GM18873 (cell line): ENCODE results near the gene CORIN.

Experiments
- ATAC-seq: cut with Tn5 transposase; IDR thresholded peaks from one replicate; pipeline ENCODE4 v1.9.1; 2021; ENCODE audit warnings: mild to moderate bottlenecking, moderate library complexity, moderate number of reproducible peaks; ENCODE audit not compliant: unreplicated experiment, low FRiP score

The CORIN gene

GRCh38 chr4:47837908-47838294 lies at the start of gene CORIN:
Gene CORIN, minus strand, starts transcription at chr4:47838067. Its CDS starts 118 bp downstream, at chr4:47837949.
- ATAC-seq: no peak

- ATAC-seq: no peak
These were observed 44.4 kb upstream of the CORIN start for GRCh38 chr4:47882228-47882627.

GRCh38 chr4:47879458-47879857 lies 41.6 kb upstream of the CORIN start:
- ATAC-seq: no peak

- ATAC-seq: no peak
These were observed 39.1 kb upstream of the CORIN start for GRCh38 chr4:47876784-47877546.

- ATAC-seq: no peak
These were observed 38.4 kb upstream of the CORIN start for GRCh38 chr4:47876310-47876709.

GRCh38 chr4:47873877-47874541 lies 36.1 kb upstream of the CORIN start:
- ATAC-seq: no peak

- ATAC-seq: no peak
These were observed 25.6 kb upstream of the CORIN start for GRCh38 chr4:47863486-47863885.

- ATAC-seq: no peak
These were observed 24.4 kb upstream of the CORIN start for GRCh38 chr4:47862297-47862696.

DNA sequence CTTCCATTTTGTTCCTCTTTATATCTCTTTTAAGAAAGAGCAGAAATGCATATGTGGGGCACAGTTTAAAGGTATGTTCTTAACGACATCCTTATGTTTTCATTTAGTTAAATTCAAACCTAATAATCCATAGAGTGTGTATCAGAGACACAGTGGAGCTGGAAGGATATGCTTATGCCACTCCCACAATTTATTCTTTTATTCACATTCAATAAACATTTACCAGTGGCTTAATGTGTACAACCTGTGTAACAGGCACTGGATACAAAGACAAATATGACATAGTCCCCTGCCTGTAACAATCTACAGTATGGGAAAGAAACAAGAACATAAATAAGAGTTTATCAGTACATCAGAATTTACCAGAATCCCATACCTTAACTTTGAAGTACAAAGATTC lies 22.4 kb upstream of the CORIN start:
- ATAC-seq: no peak

DNA sequence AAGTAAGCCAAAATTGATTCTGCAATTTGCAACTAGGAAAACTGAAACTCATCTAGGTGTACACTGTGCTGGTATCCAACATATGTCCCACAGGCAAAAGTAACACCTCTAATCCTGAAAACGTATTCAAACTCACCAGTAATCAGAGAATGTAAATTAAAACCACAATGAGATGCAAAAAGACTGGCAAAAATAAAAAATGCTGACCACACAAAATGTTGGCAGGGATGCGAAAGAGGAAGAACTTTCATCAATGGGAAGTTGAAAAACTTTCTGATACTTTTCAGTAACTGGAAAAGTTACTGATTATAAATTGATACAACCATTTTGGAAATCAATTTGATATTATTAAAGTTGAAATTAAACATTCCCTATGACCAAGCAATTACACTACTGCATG lies 20.1 kb upstream of the CORIN start:
- ATAC-seq: no peak

- ATAC-seq: no peak
These were observed 18.8 kb upstream of the CORIN start for GRCh38 chr4:47856713-47857112.

GRCh38 chr4:47855350-47855749 lies 17.5 kb upstream of the CORIN start:
- no peak for ATAC-seq

- ATAC-seq: no peak
These were observed 14.3 kb upstream of the CORIN start for GRCh38 chr4:47852136-47852535.

GRCh38 chr4:47849466-47849865 lies 11.6 kb upstream of the CORIN start:
- no peak for ATAC-seq

GRCh38 chr4:47848041-47848440 lies 10.2 kb upstream of the CORIN start:
- no peak for ATAC-seq

DNA sequence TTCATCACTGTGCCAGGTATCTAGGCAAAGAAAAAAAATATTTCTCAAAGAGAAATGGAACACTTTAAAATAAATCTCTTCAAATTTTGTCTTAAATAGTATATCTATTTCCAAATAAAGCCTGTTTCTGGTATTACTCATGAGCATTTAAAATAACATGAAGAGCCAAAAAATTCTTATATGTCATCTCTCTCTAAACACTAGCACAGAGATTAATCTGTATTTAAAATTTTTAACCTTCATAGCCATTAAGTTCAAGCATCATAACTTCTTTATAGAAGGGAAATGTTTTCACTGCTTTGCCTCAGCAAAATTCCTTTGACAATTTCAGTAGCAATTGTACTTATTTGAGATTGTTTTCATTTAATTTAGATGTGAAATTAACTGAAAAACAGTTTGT lies 5.1 kb upstream of the CORIN start:
- ATAC-seq: no peak

DNA sequence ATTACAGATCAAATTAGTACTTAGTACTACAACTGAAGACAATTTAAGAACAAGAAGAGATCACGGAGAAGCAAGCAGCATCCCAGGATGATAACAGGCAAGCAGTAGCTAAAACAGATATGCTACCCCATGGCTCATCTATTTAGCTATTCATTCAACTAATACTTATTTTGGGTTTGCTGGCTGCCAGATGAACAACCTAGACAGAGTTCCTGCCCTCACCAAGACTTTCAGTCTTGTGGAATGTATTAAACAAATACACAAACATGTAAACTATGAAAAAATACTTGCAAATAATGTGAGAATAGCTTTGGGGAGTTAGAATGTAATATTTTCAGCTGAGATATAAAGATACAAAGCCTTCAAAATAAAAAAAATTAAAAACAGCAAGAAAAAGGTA lies 2.4 kb upstream of the CORIN start:
- no peak for ATAC-seq

DNA sequence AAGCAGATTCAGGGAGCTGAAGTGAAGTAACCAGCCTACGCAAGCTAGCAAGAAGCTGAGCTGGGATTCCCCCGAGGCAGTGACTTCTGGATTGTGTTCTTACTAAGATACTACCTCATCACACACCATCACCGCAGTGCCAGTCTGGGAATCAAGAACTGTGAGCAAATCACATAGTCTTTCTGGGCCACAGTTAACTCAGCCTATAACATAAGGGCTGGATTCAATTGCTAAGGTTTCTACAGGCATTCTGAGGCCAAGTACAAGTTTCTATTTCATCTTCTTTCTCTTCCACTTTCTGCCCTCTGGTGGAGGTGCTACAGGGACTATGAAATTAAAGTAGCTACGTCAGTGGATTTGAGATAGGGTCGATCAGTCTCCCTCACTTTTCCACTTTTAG lies 1.4 kb upstream of the CORIN start:
- peak; percentile 55 for ATAC-seq

DNA sequence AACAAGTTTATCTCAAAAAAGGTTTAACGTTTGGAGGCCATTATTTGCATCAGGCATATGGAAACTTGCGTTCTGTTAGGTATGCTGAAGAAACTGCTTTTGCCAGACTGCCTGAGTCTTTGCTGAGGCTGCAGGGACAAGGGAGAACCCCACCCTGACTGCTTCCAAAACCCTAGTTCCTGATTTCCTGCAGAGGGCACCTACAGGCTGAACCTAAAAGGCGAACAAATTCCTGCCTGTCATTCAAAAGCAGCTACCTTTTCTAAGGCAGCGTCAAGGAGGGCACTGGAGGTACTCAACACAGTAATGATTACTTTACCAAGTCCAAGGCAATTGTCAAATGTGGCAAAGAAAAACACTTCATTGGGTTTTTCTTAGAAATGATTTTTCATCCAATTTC lies 578 bp upstream of the CORIN start:
- ATAC-seq: no peak

DNA sequence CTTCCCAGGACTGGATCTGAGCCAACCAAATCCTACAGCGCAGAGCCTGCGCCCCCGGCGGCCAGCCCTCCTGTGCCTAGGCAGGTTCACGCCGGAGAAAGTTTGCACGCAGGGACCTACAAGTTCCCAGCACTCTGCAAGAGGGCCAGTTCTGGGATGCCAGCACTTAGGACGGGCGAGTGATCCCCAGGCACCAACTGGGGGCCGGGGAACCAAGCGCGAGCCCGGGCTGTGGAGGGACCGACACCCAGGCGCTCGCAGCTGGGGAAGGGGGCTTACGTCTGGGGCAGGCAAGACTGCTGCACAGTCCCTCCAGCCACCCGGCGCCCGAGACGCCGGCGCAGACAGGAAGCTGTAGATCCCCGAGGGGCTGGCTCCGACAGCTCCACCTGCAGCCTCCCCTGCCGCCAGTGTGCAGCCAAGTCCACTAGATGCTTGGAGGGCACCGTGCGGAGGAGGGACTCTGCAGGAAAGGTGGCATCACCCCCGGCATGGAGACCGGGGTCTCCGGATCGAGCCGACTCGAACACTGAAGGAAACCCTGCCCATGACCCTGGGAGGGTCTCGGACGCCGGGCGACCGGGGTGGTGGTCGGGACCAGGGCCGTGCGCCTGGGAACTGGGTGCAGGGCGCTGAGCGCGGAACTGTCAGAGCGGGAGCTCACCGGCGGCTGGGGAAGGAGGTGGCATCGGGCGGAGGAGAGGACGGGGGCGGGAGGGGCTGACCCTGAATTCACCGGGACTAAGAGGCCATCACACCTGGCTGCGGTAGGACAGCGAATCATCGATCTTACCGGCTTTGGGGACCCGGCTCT lies 566 bp downstream of the CORIN start:
- ATAC-seq: peak; percentile 49

DNA sequence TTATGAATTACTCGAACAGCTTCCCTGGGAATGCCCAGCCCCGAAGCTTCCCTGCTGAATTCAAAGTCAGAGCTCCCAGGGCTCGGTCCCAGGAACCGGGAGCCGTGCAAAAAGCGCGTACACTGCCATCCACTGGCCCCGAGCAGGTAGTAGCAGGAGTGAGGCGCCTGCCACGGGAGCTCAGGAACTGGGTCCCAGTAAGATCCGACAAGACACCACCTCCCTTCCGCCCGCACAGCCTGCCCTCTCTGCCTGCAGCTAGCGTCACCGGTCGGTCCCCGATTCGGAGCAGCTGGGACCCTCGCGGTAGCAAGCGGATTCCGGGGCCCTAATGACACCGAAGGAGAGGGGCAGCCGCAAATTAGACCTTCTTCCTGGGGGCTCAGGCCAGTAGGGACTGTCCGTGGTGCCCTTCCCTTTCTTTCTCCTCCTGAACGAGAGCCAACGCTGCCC lies 1.2 kb downstream of the CORIN start:
- ATAC-seq: peak; percentile 68
